ENCODE data around the gene GFPT2.

- TF ChIP-seq CTCF (IDR thresholded peaks at IDR 0.05): no peak
- no peak for TF ChIP-seq POLR2A (IDR thresholded peaks at IDR 0.05)
These were observed 754 bp downstream of the GFPT2 start for GRCh38 chr5:180352116-180353047.
